GM12872 (cell line): ENCODE data around the gene PSMD6.

ENCODE experiments used
- CTCF ChIP-seq: IDR thresholded peaks from 3 replicates; pipeline ENCODE4 v1.5.1; 2011; ENCODE audit warnings: low read depth, mild to moderate bottlenecking, low read length, moderate library complexity; ENCODE audit not compliant: insufficient read depth

The PSMD6 gene

GRCh38 chr3:64053581-64053980, 30.3 kb upstream of the PSMD6 start:
- no peak for TF ChIP-seq CTCF

DNA sequence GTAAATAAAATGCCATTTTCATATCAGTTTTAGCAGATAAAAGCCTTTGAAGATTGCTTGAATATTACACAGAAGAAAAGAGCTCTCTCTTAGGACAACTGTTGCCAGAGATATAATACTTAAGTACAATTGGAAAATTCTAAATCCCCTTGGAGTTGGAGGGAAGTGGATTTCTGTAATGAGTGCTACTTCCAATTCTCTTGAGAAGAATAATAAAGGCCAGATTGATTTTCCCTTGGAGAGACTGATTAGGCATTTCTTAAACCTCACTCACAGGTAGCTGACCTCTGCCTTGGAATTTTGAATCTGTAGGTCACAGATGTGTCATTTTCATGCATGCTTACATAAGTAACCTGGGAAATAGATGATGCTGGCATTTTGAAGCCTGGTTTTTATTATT, 29.8 kb upstream of the PSMD6 start:
- TF ChIP-seq CTCF: no peak

GRCh38 chr3:64049832-64050231, 26.5 kb upstream of the PSMD6 start:
- TF ChIP-seq CTCF: no peak

DNA sequence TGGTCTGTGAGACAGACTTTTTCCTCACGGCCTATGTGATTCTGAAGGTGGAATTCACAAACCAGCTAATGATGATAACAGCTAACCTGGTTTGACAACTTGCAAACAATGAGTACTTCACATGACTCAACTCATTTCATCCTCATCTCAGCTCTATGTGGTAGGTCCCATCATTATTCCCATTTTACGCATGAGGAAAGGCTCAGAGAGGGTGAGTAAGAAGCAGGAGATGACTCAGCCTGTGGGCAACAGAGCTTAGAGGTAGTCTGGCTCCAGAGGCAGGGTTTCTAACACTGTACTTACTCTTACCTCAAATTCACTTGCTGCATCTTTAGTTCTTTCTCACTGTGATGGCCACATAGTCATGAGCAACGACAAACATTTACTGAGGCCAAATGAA, 25.8 kb upstream of the PSMD6 start:
- no peak for TF ChIP-seq CTCF

- no peak for TF ChIP-seq CTCF
These were observed 25.4 kb upstream of the PSMD6 start for GRCh38 chr3:64048631-64049061.

DNA sequence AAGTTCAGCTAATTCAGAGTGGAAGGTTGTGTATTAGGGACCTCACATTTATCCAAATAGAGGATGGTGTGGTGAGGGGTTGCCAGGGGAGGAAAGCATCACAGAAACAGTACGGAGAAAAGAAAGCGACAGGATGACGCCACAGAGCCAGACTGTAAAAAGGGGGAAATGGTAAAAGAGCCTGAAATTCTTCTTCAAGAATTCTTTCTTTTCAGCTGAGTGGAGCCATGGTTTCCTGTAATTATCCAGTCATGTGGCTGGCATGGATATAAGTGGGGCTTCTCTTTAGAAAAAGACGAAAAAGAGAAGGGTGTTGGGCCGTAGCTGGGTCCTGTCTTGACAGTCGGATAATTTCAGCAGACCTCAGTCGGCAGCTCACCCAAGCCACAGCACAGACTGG, 24.5 kb upstream of the PSMD6 start:
- no peak for TF ChIP-seq CTCF

- no peak for TF ChIP-seq CTCF
These were observed 23.8 kb upstream of the PSMD6 start for GRCh38 chr3:64046996-64047594.
